GM19023 (cell line): ENCODE measurements around the gene CELF3.

Experiments used
- ATAC-seq: cut with Tn5 transposase; IDR thresholded peaks from one replicate; pipeline ENCODE4 v1.9.1; 2021; ENCODE audit warnings: mild to moderate bottlenecking, moderate library complexity; ENCODE audit not compliant: unreplicated experiment

Gene CELF3

DNA sequence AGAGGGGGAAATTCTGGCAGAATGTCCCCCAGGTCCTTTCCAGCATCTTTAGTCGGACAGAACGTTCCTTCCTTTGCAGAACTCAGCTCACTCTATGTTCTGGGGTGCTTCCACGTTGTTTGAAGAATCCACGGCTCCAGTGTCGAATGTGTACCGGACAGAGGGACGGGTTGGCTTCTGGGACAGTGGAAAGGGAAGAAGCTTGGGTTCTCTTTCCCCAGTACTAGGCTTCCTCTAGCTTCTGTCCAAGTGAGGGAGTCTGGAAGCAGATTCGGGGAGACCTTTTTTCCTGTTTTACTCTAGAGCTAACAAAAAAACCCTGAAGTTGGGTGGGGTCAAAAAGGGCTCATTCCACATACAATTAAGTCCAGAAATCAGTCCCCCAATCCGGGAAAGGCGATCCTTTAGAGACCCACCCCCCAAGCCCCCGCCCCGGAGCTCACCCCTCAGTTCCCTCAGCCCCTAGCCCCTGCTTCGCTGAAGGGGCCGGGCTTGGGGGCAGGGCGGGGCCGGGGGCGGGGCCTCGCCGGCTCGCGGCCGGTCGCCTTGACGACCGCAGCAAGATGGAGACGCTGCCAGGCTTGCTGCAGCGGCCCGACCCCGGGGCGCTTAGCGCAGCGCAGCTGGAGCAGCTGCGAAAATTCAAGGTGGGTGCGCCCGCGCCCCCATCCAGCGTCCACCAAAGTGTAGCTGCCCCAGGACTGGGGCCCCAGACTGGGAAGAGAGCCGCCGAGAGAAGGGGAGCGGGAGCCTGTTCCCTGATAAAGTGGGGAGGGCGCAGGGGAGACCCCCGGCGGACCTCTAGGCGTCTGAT lies 4.6 kb upstream of the CELF3 start, which contains the start of gene RIIAD1:
Gene RIIAD1, plus strand, starts transcription at position 549 of the 814 bp plus-strand sequence. Its CDS starts 15 bp downstream, at position 564.
- ATAC-seq, result no peak

DNA sequence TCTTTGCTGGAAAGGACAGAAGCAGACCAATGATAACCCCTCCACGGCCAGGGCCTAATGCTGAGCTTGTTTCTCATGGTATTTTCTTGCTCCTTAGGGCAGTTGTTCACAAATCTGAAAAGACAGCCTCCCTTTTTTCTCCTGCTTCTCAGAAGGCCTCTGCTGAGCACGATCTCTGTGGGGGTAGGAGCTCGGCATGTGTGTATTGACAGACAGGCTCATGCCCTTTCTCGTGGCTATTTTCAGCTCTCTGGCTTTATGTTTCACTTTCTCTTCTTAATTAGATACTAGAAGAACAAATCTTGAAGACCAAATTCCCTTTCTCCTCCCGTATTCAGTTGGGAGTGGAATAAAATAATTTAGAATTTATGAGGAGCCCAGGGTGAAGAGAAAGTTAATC lies 4.0 kb upstream of the CELF3 start:
- ATAC-seq, result no peak

- ATAC-seq, result no peak
Measured at GRCh38 chr1:151720125-151720524, 3.5 kb upstream of the CELF3 start.

DNA sequence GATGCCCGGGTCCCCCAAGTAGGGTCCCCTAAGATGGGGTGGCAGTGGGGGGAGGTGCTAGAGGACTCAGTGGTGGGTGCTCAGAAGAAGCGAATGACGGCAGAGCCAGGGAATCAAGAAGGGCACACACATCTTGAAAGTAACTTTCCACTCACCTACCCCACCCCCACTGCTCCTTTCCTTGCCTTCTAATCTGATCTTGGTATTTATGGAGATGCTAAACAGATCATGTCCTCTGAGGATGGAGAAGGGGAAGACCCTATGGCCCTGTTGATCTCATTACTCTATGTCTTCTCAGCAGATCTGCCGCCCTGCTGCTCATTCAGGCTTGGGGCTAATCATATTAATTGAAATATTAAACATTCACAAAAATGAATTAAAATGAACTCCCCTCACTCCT lies 2.1 kb upstream of the CELF3 start:
- ATAC-seq, result no peak

GRCh38 chr1:151718011-151718431 lies 1.4 kb upstream of the CELF3 start:
- no peak for ATAC-seq

DNA sequence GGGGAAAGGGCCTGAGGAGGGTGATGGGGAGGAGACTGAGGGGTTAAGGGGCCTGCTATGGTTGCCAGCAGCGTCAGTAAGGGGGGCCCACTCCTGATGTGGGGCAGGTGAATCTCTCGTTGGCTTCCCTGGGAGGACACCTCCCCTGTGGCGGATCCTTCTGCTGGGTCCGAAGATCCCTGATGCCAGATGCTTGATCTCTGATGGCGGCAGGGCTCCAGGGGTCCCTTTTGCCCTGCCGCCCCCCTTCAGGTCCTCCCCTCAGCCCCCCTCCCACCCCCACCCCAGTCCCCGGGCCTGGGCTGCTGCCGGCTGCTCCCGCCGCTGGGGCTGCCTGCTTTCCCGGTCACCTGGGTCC lies 219 bp downstream of the CELF3 start:
- ATAC-seq, result no peak

GRCh38 chr1:151715726-151716404 lies 738 bp downstream of the CELF3 start:
- ATAC-seq, result no peak

DNA sequence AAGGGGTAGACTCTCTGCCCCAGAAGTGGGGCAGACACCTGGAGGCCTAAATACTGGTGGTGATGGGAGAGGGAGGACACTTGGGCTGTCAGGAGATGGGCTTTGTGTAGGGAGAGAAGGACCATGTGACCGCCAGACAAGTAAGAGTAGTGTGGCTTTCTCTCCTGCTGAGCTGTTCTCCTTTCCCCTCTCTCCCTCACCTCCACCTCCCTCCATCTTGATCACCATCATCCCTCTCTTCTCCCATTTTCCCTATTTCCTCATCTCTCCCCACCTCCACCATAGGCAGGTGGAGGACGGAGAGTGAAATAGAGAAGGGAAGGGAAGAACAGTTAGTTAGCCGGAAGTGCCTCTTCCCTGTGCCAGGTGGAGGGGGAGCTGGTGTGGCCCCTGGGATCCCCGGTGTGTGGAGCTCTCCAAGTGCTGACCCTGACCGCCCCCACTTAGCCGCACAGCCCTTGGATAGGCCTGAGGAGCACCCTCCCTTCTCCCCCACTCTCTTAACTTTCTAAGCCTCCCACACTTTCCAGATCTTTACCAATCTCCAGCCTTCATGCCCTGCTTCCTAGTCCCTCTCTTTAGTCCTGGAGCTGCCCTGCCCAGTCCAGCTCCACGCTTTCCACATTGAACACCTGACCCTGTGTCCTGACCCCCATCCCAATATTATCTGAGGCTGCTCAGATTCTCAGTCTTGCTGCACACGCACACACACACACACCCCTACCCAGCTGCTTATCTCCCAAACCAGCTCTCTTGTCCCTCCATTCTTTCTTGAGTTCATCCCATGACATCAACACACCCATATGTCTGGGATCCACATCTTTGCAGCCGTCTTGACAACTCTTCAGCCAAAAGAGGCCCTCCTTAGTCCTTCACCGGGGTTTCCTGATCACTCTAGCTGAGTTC lies 1.5 kb downstream of the CELF3 start:
- no peak for ATAC-seq

DNA sequence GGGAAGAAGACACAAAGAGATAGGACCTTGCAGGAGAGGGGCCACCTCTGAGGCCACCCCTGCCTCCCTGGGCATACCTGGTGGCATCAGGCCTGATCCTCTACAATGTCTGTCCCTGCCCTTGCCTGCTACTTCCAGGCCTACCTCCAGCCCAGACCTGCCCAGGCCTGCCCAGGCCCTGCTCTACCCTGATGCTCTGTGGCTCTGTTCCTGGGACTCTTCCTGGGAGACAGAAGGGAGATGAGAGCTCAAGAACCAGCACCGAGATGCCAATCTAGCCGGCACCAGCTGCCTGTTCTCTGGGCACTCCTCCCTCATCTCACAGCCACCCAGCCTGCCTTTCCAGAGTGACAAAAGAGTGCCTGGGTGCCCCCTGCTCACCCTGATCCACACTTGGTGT lies 2.7 kb downstream of the CELF3 start:
- ATAC-seq, result no peak

DNA sequence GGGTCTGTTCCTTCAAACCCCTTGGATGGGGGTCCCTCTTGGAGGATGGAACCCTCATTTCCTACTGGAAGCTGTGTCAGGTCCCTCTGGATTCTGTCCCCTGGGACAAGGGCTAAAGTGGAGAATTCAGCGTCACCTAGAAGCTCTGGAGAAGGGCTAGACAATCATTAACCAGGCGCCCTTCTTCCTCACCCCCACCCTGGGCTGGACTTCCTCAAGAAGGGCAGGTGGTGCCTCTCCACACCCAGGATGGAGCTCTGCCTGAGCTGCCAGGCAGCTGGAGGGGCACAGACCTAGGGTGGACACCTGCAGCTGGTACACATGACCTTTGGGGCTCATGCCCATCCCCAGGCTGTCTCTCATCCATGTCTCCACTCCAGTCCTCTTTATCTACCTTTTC lies 3.6 kb downstream of the CELF3 start:
- ATAC-seq, result no peak

DNA sequence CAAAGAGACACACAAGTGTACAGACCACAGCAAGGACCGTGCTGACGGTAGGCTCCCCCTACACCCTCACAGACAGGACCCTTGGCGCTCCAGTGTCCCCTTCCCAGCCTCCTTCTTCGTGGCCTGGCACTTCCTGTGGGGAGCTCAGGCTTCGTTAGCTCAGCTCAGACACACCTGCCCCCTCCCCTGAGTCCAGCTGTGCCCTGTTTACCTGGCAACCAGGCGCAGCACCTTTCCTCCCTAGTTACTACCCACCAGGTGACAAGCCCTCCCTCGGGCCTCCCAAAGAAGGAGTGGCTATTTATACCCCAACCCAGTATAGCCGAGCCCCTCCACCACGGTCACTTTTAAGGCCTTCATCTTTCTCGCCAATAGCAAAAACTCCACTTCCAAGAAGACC lies 4.7 kb downstream of the CELF3 start:
- no peak for ATAC-seq

DNA sequence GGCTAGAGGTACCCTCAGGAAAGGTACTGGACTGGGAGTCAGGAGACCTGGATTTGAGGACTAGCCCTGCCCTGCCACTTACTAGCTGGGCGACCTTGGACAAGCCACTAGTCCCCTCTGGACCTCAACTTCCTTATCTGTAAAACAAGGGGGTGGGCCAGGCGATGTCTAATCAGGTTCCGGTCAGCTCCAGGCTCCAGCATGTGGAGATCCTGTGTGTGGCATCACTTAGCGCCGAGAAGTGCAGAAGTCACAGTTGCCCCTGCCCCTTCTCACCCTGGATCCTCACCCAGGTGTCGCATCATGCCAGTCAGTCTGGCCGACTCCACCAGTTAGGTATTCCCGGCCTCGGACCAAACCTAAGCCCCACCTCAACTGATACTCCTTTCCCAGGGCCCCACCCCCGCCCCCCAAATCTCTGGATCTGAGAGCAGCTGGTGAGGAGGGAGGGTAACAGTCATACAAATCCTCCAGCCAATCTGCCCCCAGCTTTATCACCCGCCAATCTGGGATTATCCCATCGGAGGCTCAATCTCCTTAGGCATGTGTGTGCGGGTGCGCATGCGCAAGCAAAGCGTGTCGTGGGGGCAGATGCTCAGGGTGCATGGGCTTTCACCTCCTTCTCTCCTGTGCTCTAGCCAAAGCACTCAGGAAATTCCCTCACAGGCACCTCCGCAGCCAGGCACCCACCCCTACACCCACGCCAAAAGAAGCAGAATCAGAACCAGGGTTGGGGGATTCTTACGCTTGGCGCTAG lies 5.4 kb downstream of the CELF3 start:
- no peak for ATAC-seq

DNA sequence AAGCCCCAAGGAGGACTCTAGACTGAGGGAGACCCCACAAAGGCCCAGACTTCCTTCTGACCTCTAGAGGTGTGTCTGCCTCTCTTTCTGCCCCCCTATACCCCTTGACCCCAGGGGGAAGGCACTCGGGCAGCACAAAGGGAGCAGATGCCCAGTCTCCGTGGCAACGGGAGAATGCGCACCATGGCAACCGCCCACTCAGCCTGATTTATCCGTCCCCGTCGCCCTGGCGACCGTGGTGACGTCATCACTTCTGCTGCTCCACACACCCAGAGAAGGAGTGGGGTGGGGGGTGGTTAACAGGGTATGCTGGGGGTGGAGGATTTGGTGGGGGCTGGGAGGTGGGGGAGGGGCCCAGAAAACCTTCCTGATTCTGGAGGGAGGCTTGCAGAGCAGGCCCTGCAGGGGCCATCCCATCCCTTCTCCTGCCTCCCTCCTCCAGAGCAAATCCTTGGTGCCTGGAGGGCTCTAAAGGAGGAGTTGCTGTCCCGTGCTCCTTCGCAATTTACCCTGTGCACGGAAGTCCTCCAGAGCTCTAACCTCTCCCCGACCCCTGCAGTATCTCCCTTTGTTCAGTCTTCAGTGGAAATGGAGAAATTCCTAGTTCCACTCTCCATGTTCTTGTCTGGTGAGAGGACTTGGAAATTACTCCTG lies 6.3 kb downstream of the CELF3 start:
- no peak for ATAC-seq

DNA sequence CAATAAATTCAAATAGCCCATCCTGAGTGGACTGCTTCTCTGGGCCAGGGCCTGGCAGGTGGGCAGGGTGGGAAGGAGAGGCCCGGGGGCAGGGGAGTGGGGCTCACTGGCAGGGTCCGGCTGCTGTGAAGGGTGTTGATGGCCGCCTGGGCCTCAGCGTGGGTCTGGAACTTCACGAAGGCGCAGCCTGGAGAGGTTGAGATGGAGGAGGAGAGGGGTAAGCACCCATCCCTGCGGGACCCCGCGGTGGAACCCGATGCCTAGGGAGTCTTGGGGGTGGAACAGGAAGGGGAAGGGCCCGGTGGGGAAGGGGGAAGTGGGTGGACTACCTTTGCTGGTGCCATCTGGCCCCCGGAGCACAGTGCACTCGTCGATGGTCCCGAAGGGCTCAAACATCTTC lies 7.7 kb downstream of the CELF3 start:
- ATAC-seq, result no peak

DNA sequence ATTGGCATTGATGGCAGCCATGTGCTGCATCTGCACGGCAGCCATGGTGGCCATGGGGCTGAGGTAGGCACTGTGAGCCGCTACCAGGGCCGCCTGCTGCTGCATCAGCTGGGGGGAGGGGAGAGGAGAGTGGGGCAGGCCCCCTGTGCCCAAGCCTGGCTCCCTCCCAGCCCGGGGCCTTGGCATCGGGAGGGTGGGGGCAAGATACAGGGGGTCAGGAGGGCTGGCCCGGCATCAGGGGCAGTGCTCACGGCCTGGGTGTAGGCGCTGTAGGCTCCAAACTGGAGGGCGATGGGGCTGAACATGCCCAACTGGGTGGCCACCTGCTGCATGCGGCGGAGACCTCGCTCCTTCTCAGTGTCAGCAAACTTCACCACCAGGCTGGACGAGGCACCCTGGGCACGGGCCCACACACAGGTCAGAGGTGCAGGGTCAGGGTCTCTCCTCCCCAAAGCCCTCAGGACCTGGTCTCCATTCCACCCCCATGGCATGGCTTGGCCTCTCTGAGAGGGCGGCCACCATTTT lies 9.0 kb downstream of the CELF3 start:
- no peak for ATAC-seq

- no peak for ATAC-seq
Measured at GRCh38 chr1:151706464-151707415, 9.9 kb downstream of the CELF3 start.

- ATAC-seq, result no peak
Measured at GRCh38 chr1:151705753-151706463, 10.7 kb downstream of the CELF3 start.

GRCh38 chr1:151705146-151705545 lies 11.5 kb downstream of the CELF3 start:
- ATAC-seq, result no peak
